ENCODE results near the gene PGA3. TPM values are rescaled to one million over a fixed set of nuclear protein-coding genes. Genes with fewer than 3 reads are reported as not detected.

The PGA3 gene
- polyA plus RNA-seq, 3 donors = 1.4 to 4.1 (median 1.9) TPM

- H3K27ac Mint-ChIP-seq = peak overlapping the region in 6 of 7 donors; percentile 81 to 99 (median 92)
Measured at GRCh38 chr11:61168800-61169199, 34.5 kb upstream of the PGA3 start.

GRCh38 chr11:61170566-61170965, 32.7 kb upstream of the PGA3 start:
- Histone ChIP-seq H3K4me3 (replicated peaks in 1 of 3; ENCODE audit: low read depth in 2 of 3, low read length in 3 of 3) (no peak overlapping the region), H3K27ac (ENCODE audit: low read depth in 1 of 2, low read length in 2 of 2) (no peak overlapping the region)

More at GRCh38 chr11:61168800-61169199, 34.5 kb upstream of the PGA3 start:
- H3K4me1 ChIP-seq (ENCODE audit: control insufficient read depth in 1 of 2, insufficient read depth in 2 of 2, low read length in 2 of 2) = peaks cover 68 to 71% of the 10 kb centered on the region in 2 donors
- Mint-ChIP-seq H3K4me3 (peak overlapping the region in 1 of 2 donors; percentile 55), H3K27me3 (ENCODE audit: low read depth in 3 of 3) (peaks cover 0 to 3% (median 2%) of the 10 kb centered on the region in 3 donors), H3K9me3 (peaks cover 7 to 26% (median 19%) of the 10 kb centered on the region in 7 donors), H3K4me1 (peaks cover 67% of the 10 kb centered on the region), H3K36me3 (peaks cover 9 to 10% of the 10 kb centered on the region in 2 donors)
- no peak overlapping the region for H3K4me2 ChIP-seq (replicated peaks; ENCODE audit: extremely low read depth, low read length, poor library complexity, severe bottlenecking)
- TF ChIP-seq, protein P1, sequence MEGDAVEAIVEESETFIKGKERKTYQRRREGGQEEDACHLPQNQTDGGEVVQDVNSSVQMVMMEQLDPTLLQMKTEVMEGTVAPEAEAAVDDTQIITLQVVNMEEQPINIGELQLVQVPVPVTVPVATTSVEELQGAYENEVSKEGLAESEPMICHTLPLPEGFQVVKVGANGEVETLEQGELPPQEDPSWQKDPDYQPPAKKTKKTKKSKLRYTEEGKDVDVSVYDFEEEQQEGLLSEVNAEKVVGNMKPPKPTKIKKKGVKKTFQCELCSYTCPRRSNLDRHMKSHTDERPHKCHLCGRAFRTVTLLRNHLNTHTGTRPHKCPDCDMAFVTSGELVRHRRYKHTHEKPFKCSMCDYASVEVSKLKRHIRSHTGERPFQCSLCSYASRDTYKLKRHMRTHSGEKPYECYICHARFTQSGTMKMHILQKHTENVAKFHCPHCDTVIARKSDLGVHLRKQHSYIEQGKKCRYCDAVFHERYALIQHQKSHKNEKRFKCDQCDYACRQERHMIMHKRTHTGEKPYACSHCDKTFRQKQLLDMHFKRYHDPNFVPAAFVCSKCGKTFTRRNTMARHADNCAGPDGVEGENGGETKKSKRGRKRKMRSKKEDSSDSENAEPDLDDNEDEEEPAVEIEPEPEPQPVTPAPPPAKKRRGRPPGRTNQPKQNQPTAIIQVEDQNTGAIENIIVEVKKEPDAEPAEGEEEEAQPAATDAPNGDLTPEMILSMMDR (IDR thresholded peaks at IDR 0.05) = no peak
- no peaks in the 10 kb centered on the region for H3K27me3 ChIP-seq (ENCODE audit: control insufficient read depth in 2 of 2, insufficient read depth in 2 of 2, low read length in 2 of 2)
- H3K36me3 ChIP-seq (replicated peaks in 1 of 2; ENCODE audit: control insufficient read depth in 1 of 2, insufficient read depth in 2 of 2, low read length in 2 of 2) = no peaks in the 10 kb centered on the region
- no peaks in the 10 kb centered on the region for H4K20me1 ChIP-seq (ENCODE audit: insufficient read depth, low read length)
- peaks cover 0 to 19% of the 10 kb centered on the region in 2 donors for H3K9me3 ChIP-seq (replicated peaks in 1 of 2; ENCODE audit: control insufficient read depth in 1 of 2, insufficient read depth in 1 of 2, low read length in 2 of 2)
- no peak overlapping the region for H3K9ac ChIP-seq (ENCODE audit: insufficient read depth, low read length, poor library complexity, severe bottlenecking)
- DNase-seq = peak; percentile 52 to 66 (median 62)
- intact Hi-C loops (cut with micrococcal nuclease) = loop anchor here (10.0 kb wide), 2 partner anchors 104 to 256 kb away; partner anchors contain the start of gene CPSF7 (in 1 of the 2)
- no peak overlapping the region for H2AFZ ChIP-seq (ENCODE audit: insufficient read depth, low read depth, low read length, poor library complexity, severe bottlenecking)
- no CpG with 5 or more reads among the region's 1 CpG for WGBS (ENCODE audit: insufficient coverage)
- H3K4me3 ChIP-seq (replicated peaks in 1 of 3; ENCODE audit: low read depth in 2 of 3, low read length in 3 of 3) = peak overlapping the region in 1 of 3 experiments; percentile 12
- H3K27ac ChIP-seq (ENCODE audit: low read depth in 1 of 2, low read length in 2 of 2) = peak overlapping the region; percentile 60 to 91
- H3K79me2 ChIP-seq (ENCODE audit: insufficient read depth, low read length) = no peaks in the 10 kb centered on the region

More at GRCh38 chr11:61170566-61170965, 32.7 kb upstream of the PGA3 start:
- Histone ChIP-seq H3K36me3 (replicated peaks in 1 of 2; ENCODE audit: control insufficient read depth in 1 of 2, insufficient read depth in 2 of 2, low read length in 2 of 2) (no peaks in the 10 kb centered on the region), H3K79me2 (ENCODE audit: insufficient read depth, low read length) (no peaks in the 10 kb centered on the region), H3K9ac (ENCODE audit: insufficient read depth, low read length, poor library complexity, severe bottlenecking) (no peak overlapping the region), H3K4me1 (ENCODE audit: control insufficient read depth in 1 of 2, insufficient read depth in 2 of 2, low read length in 2 of 2) (peaks cover 52 to 53% of the 10 kb centered on the region in 2 donors), H4K20me1 (ENCODE audit: insufficient read depth, low read length) (no peaks in the 10 kb centered on the region), H3K9me3 (replicated peaks in 1 of 2; ENCODE audit: control insufficient read depth in 1 of 2, insufficient read depth in 1 of 2, low read length in 2 of 2) (peaks cover 0 to 19% of the 10 kb centered on the region in 2 donors), H3K27me3 (ENCODE audit: control insufficient read depth in 2 of 2, insufficient read depth in 2 of 2, low read length in 2 of 2) (no peaks in the 10 kb centered on the region), H3K4me2 (replicated peaks; ENCODE audit: extremely low read depth, low read length, poor library complexity, severe bottlenecking) (no peak overlapping the region), H2AFZ (ENCODE audit: insufficient read depth, low read depth, low read length, poor library complexity, severe bottlenecking) (no peak overlapping the region)
- peak overlapping the region in 3 of 7 donors; percentile 23 to 92 (median 57) for H3K27ac Mint-ChIP-seq
- peaks cover 0 to 3% (median 0%) of the 10 kb centered on the region in 3 donors for H3K27me3 Mint-ChIP-seq (ENCODE audit: low read depth in 3 of 3)
- H3K4me3 Mint-ChIP-seq = no peak overlapping the region
- no peak for DNase-seq
- peaks cover 50% of the 10 kb centered on the region for H3K4me1 Mint-ChIP-seq
- intact Hi-C loops (cut with micrococcal nuclease) = no loop called here
- peaks cover 7% of the 10 kb centered on the region in 2 donors for H3K36me3 Mint-ChIP-seq
- 98% methylated on average over 8 of the region's 9 CpGs for WGBS (ENCODE audit: insufficient coverage)
- TF ChIP-seq, protein P1 (IDR thresholded peaks at IDR 0.05) = no peak
- peaks cover 7 to 22% (median 16%) of the 10 kb centered on the region in 7 donors for H3K9me3 Mint-ChIP-seq

Data from CD14-positive monocyte (primary cell).